HCT116 (cell line): Measurements from ENCODE around the gene ATAD3C. TPM values are rescaled to one million over a fixed set of nuclear protein-coding genes. Genes with fewer than 3 reads are reported as not detected.
A peak's percentile ranks its signal among the peaks of the same experiment; 100 is the strongest.
"Not testable (repeated sequence)": the region's sequence is repeated elsewhere in the genome, so short reads cannot be mapped to it uniquely, and the experiment has no call there.

ENCODE experiments used
- ATAC-seq: fragments of 200-7000 bp; cut with Tn5 transposase; 2 replicates; pipeline ENCODE4 v1.9.1; 2020; ENCODE audit warnings: mild to moderate bottlenecking, moderate library complexity
- BruUV-seq: library from RNA; stranded (reverse); fragments of 400-500 nt; replicated peaks from 2 replicates; lab custom pipeline; 2021; lab: Mats Ljungman, UMichigan
- CTCF ChIA-PET: fragments of 300-600 bp; sonication (Branson Sonifier 250); formaldehyde crosslinking; loops from one replicate; lab custom pipeline; 2021; ENCODE audit warnings: antibody characterized with exemption; lab: Charles Lee
- POLR2A ChIA-PET: fragments of 300-600, 350-600 bp; sonication (Branson Sonifier 250); formaldehyde crosslinking; loops from one replicate; lab custom pipeline; 2021; ENCODE audit warnings: antibody characterized with exemption; lab: Charles Lee
- RAD21 ChIA-PET, 2 experiments: fragments of 300-600 bp; sonication (Branson Sonifier 250); formaldehyde crosslinking; loops; one replicate each; lab custom pipeline; 2023; ENCODE audit warnings: low total read pairs in 2 of 2; ENCODE audit not compliant: uncharacterized antibody in 2 of 2, unreplicated experiment in 2 of 2, low non-redundant PET in 1 of 2; lab: Charles Lee
- DNase-seq: peaks from one replicate; pipeline ENCODE4 v3.0.0-alpha.2; 2010; ENCODE audit warnings: low read depth, low spot score
- H2AFZ ChIP-seq: fragments of 200-600 bp; shearing (Covaris generic), sonication (generic); 2 replicates; pipeline ENCODE4 v1.6.1; 2017; ENCODE audit warnings: low read depth, mixed run types, mixed read lengths, antibody characterized with exemption, low read length; ENCODE audit not compliant: poor library complexity, severe bottlenecking
- H3K27ac ChIP-seq: 2 replicates; pipeline ENCODE4 v1.5.1; 2012; ENCODE audit warnings: low read depth, low read length
- H3K27me3 ChIP-seq: fragments of 200-600 bp; sonication (generic); 2 replicates; pipeline ENCODE4 v1.6.1; 2016; ENCODE audit warnings: mixed run types, low read length, mixed read lengths; ENCODE audit not compliant: insufficient read depth
- H3K36me3 ChIP-seq, 2 experiments: fragments of 200-500 bp in 1 of 2; fragments of 200-600 bp in 1 of 2; sonication (Bioruptor generic) in 1 of 2; sonication (generic) in 1 of 2; 2 replicates each; pipeline versions ENCODE4 v1.5.1 to v1.6.1; 2014 to 2016; ENCODE audit warnings: low read length in 2 of 2, inconsistent platforms in 1 of 2, mixed read lengths in 1 of 2, mixed run types in 1 of 2; ENCODE audit not compliant: insufficient read depth in 2 of 2, control insufficient read depth in 1 of 2
- H3K4me1 ChIP-seq, 2 experiments: fragments of 200-600 bp in 1 of 2; sonication (generic) in 1 of 2; 2 replicates each; pipeline versions ENCODE4 v1.5.1 to v1.6.1; 2012 to 2017; ENCODE audit warnings: low read length in 2 of 2, inconsistent platforms in 1 of 2, mild to moderate bottlenecking in 1 of 2, mixed read lengths in 1 of 2, mixed run types in 1 of 2, moderate library complexity in 1 of 2; ENCODE audit not compliant: insufficient read depth in 2 of 2, control insufficient read depth in 1 of 2
- H3K4me2 ChIP-seq: fragments of 200-600 bp; sonication (generic); 2 replicates; pipeline ENCODE4 v1.6.1; 2017; ENCODE audit warnings: mixed run types, low read length, mixed read lengths
- H3K4me3 ChIP-seq, 2 experiments: fragments of 200-600 bp in 1 of 2; sonication (generic) in 1 of 2; replicated peaks in 1 of 2; 2 replicates each; pipeline ENCODE4 v1.5.1; 2011 to 2016; ENCODE audit warnings: low read length in 2 of 2, control low read depth in 1 of 2, low read depth in 1 of 2, mild to moderate bottlenecking in 1 of 2, mixed read lengths in 1 of 2, mixed run types in 1 of 2
- H3K79me2 ChIP-seq: fragments of 200-600 bp; sonication (generic); 2 replicates; pipeline ENCODE4 v1.6.1; 2017; ENCODE audit warnings: mild to moderate bottlenecking, mixed run types, low read length, moderate library complexity, mixed read lengths; ENCODE audit not compliant: insufficient read depth
- H3K9ac ChIP-seq: fragments of 200-600 bp; sonication (generic); 2 replicates; pipeline ENCODE4 v1.6.1; 2016; ENCODE audit warnings: low read length, mixed read lengths
- H3K9me2 ChIP-seq: fragments of 200-600 bp; sonication (generic), shearing (Covaris generic); 2 replicates; pipeline ENCODE4 v1.6.1; 2017; ENCODE audit warnings: mixed run types, mild to moderate bottlenecking, moderate library complexity; ENCODE audit not compliant: insufficient read depth
- H3K9me3 ChIP-seq, 2 experiments: fragments of 200-500 bp in 1 of 2; fragments of 200-600 bp in 1 of 2; sonication (Bioruptor generic) in 1 of 2; sonication (generic) in 1 of 2; 2 replicates each; pipeline ENCODE4 v1.6.1; 2014 to 2017; ENCODE audit warnings: low read length in 2 of 2, mixed read lengths in 2 of 2, inconsistent platforms in 1 of 2, low read depth in 1 of 2, mild to moderate bottlenecking in 1 of 2, mixed run types in 1 of 2, moderate library complexity in 1 of 2; ENCODE audit not compliant: control insufficient read depth in 1 of 2, insufficient read depth in 1 of 2
- H4K20me1 ChIP-seq: fragments of 200-600 bp; sonication (generic), shearing (Covaris generic); 2 replicates; pipeline ENCODE4 v1.6.1; 2017; ENCODE audit warnings: mixed run types, mild to moderate bottlenecking, moderate library complexity; ENCODE audit not compliant: insufficient read depth
- CTCF ChIP-seq, 3 experiments: fragments of 200-600 bp in 1 of 3; sonication (generic) in 1 of 3; IDR thresholded peaks in 2 of 3; conservative IDR thresholded peaks in 1 of 3; 2 replicates each; pipeline ENCODE4 v1.5.1; 2012 to 2017; ENCODE audit warnings: low read depth in 2 of 3, low read length in 2 of 3, antibody characterized with exemption in 1 of 3, borderline replicate concordance in 1 of 3, control low read depth in 1 of 3, mild to moderate bottlenecking in 1 of 3, mixed read lengths in 1 of 3, mixed run types in 1 of 3, moderate library complexity in 1 of 3; ENCODE audit not compliant: insufficient read depth in 1 of 3
- intact Hi-C: fragments of 100-400 bp; cut with micrococcal nuclease; formaldehyde crosslinking; loops from 2 replicates; pipeline ENCODE4 v1.10.0; 2022
- total RNA-seq: library from RNA; stranded (reverse); gene quantifications from one replicate; pipeline ENCODE4 v1.2.1, GENCODE V29; 2021; ENCODE audit not compliant: unreplicated experiment

Gene ATAD3C
- total RNA-seq, 1 experiment from 2014 or later = 0.61 TPM

GRCh38 chr1:1505366-1505798, 55.9 kb downstream of the ATAD3C start:
- H2AFZ ChIP-seq, H3K79me2 ChIP-seq, H3K4me3 ChIP-seq, DNase-seq, H3K9ac ChIP-seq: not testable (repeated sequence)
- Histone ChIP-seq H3K27ac (peak overlapping the region; percentile 61), H3K4me2 (peak overlapping the region; percentile 51), H3K4me1 (peaks cover 9 to 19% of the 10 kb centered on the region in 2 experiments)
- intact Hi-C loops = loop anchor here (1.0 kb wide), 1 partner anchor 130 kb away; the partner anchor contains the start of gene AURKAIP1
- ChIA-PET RAD21 (interaction anchor here in 1 of 2 experiments (0.6 kb wide), 2 partner anchors 124 to 328 kb away, joined by 3 read pairs; no protein-coding TSS in a partner anchor), POLR2A (interaction anchor here (1.2 kb wide), 1 partner anchor 106 kb away, joined by 3 read pairs; the partner anchor contains the start of gene CCNL2)
- peak; percentile 80 for ATAC-seq
- BruUV-seq = TSS peak; percentile 84
- peak in 2 of 3 experiments; percentile 8 to 22; a peak in 2 of 6 replicates for TF ChIP-seq CTCF (IDR thresholded peaks at IDR 0.05 in 2 of 3, conservative IDR thresholded peaks at IDR 0.05 in 1 of 3; ENCODE audit: borderline replicate concordance in 1 of 3, insufficient read depth in 1 of 3, low read depth in 2 of 3, low read length in 2 of 3)
- TF ChIP-seq, all 23 proteins: peak for 1; not testable (repeated sequence) for 22
- H3K27me3 ChIP-seq, H3K36me3 ChIP-seq, H3K9me2 ChIP-seq, H4K20me1 ChIP-seq, H3K9me3 ChIP-seq: not testable (repeated sequence)
- CTCF ChIA-PET = interaction anchor here (0.5 to 1.9 kb wide), 6 partner anchors 64 to 189 kb away, joined by 3 to 10 read pairs (median 3); partner anchors contain the start of genes AURKAIP1 and CCNL2

GRCh38 chr1:1505801-1506200, 56.3 kb downstream of the ATAD3C start:
- BruUV-seq, ATAC-seq, H3K9me2 ChIP-seq, H2AFZ ChIP-seq, H4K20me1 ChIP-seq, H3K79me2 ChIP-seq, DNase-seq, H3K9me3 ChIP-seq, H3K36me3 ChIP-seq, H3K27me3 ChIP-seq, H3K4me3 ChIP-seq: not testable (repeated sequence)
- Histone ChIP-seq H3K4me2 (peak overlapping the region; percentile 51), H3K27ac (peak overlapping the region; percentile 61), H3K4me1 (peaks cover 13 to 23% of the 10 kb centered on the region in 2 experiments), H3K9ac (peak overlapping the region; percentile 20; the same call in 1 of the 2 replicates)
- RAD21 ChIA-PET = interaction anchor here in 1 of 2 experiments (0.6 kb wide), 2 partner anchors 124 to 329 kb away, joined by 3 read pairs; no protein-coding TSS in a partner anchor
- CTCF ChIA-PET = interaction anchor here (0.5 to 1.9 kb wide), 4 partner anchors 64 to 189 kb away, joined by 3 to 10 read pairs (median 4); partner anchors contain the start of gene CCNL2
- POLR2A ChIA-PET = interaction anchor here (1.2 kb wide), 1 partner anchor 107 kb away, joined by 3 read pairs; the partner anchor contains the start of gene CCNL2
- intact Hi-C loops = loop anchor here (1.0 kb wide), 1 partner anchor 130 kb away; the partner anchor contains the start of gene AURKAIP1
